GM12878 (cell line): Measurements from ENCODE around the gene MAZ. TPM values are rescaled to one million over a fixed set of nuclear protein-coding genes. Genes with fewer than 3 reads are reported as not detected.

Source experiments
- ATAC-seq: fragments of 200-7000 bp; cut with Tn5 transposase; 3 replicates; pipeline ENCODE4 v1.9.1; 2020; ENCODE audit warnings: mild to moderate bottlenecking, moderate library complexity
- BruUV-seq: library from RNA; stranded (reverse); fragments of 400-500 nt; replicated peaks from 2 replicates; lab custom pipeline; 2021; lab: Mats Ljungman, UMichigan
- CTCF ChIA-PET: fragments of 300-600 bp; sonication (Branson Sonifier 250); formaldehyde crosslinking; extraction: SDS; loops from one replicate; lab custom pipeline; 2021; ENCODE audit warnings: inconsistent platforms; lab: Yijun Ruan, JAX
- POLR2A ChIA-PET: fragments of 350-600 bp; formaldehyde crosslinking; extraction: SDS; loops from one replicate; lab custom pipeline; 2021; ENCODE audit warnings: inconsistent platforms; lab: Charles Lee
- RAD21 ChIA-PET: fragments of 300-600 bp; sonication (Branson Sonifier 250); formaldehyde crosslinking; loops from one replicate; lab custom pipeline; 2023; ENCODE audit warnings: antibody characterized with exemption; ENCODE audit not compliant: unreplicated experiment; lab: Charles Lee
- SMC1A ChIA-PET: fragments of 300-600 bp; sonication (Branson Sonifier 250); formaldehyde crosslinking; loops from one replicate; lab custom pipeline; 2023; ENCODE audit not compliant: unreplicated experiment, uncharacterized antibody; lab: Charles Lee
- DNase-seq: peaks from one replicate; pipeline ENCODE4 v3.0.0-alpha.2; 2011; ENCODE audit warnings: low read depth, low spot score
- FAIRE-seq: peaks from 3 replicates; lab custom pipeline; 2011; peaks lifted over from hg19 to GRCh38; lab: Jason Lieb, UNC
- H2AFZ ChIP-seq: 2 replicates; pipeline ENCODE4 v1.6.0; 2011; ENCODE audit warnings: low read depth, low read length, control low read depth; ENCODE audit not compliant: control insufficient read depth
- H3K27ac ChIP-seq: 2 replicates; pipeline ENCODE4 v1.5.1; 2011; ENCODE audit warnings: control low read depth; ENCODE audit not compliant: control insufficient read depth, insufficient read depth
- H3K27me3 ChIP-seq, 2 experiments: replicated peaks in 1 of 2; 2 replicates each; pipeline versions ENCODE4 v1.6.0 to v1.6.1; 2011; ENCODE audit warnings: low read length in 1 of 2; ENCODE audit not compliant: control insufficient read depth in 2 of 2, insufficient read depth in 2 of 2
- H3K36me3 ChIP-seq, 2 experiments: 2 replicates each; pipeline ENCODE4 v1.5.1; 2011; ENCODE audit warnings: low read length in 1 of 2; ENCODE audit not compliant: control insufficient read depth in 2 of 2, insufficient read depth in 2 of 2
- H3K4me1 ChIP-seq: 2 replicates; pipeline ENCODE4 v1.6.1; 2011; ENCODE audit warnings: mild to moderate bottlenecking, low read length, moderate library complexity, mixed read lengths; ENCODE audit not compliant: control insufficient read depth, insufficient read depth
- H3K4me2 ChIP-seq: 2 replicates; pipeline ENCODE4 v1.6.0; 2011; ENCODE audit warnings: control low read depth; ENCODE audit not compliant: control insufficient read depth, insufficient read depth
- H3K4me3 ChIP-seq: fragments of 200-600 bp; sonication (generic); 2 replicates; pipeline ENCODE4 v1.5.1; 2016
- H3K79me2 ChIP-seq: 2 replicates; pipeline ENCODE4 v1.6.0; 2011; ENCODE audit warnings: low read length; ENCODE audit not compliant: control insufficient read depth, insufficient read depth
- H3K9ac ChIP-seq: 2 replicates; pipeline ENCODE4 v1.8.0; 2011; ENCODE audit warnings: low read length, control low read depth, mixed read lengths; ENCODE audit not compliant: control insufficient read depth, insufficient read depth
- H3K9me3 ChIP-seq: replicated peaks from 3 replicates; pipeline ENCODE4 v1.5.1; 2011; ENCODE audit warnings: mild to moderate bottlenecking, low read length; ENCODE audit not compliant: control insufficient read depth, insufficient read depth
- H4K20me1 ChIP-seq: 2 replicates; pipeline ENCODE4 v1.6.0; 2011; ENCODE audit not compliant: control insufficient read depth, insufficient read depth
- BMI1 ChIP-seq: fragments of 450-650 bp; IDR thresholded peaks from 2 replicates; pipeline ENCODE4 v1.6.1; 2016; ENCODE audit warnings: mild to moderate bottlenecking, moderate library complexity, borderline replicate concordance
- EP300 ChIP-seq, 2 experiments: fragments of 150-350 bp in 1 of 2; IDR thresholded peaks; 2 replicates each; pipeline ENCODE4 v1.6.1; 2011 to 2012; ENCODE audit warnings: low read depth in 2 of 2, low read length in 2 of 2, borderline replicate concordance in 1 of 2, improper control_type of control experiment in 1 of 2, inconsistent platforms in 1 of 2; ENCODE audit not compliant: control insufficient read depth in 1 of 2
- EZH2 ChIP-seq: IDR thresholded peaks from 2 replicates; pipeline ENCODE4 v1.6.1; 2012; ENCODE audit warnings: low read depth, mild to moderate bottlenecking, control low read depth, inconsistent platforms, low read length, borderline replicate concordance; ENCODE audit not compliant: control insufficient read depth
- FOXK2 ChIP-seq: fragments of 450-650 bp; IDR thresholded peaks from 2 replicates; pipeline ENCODE4 v1.6.1; 2017; ENCODE audit warnings: mild to moderate bottlenecking, moderate library complexity
- IKZF2 ChIP-seq, 2 experiments: fragments of 450-650 bp; IDR thresholded peaks; 2 replicates each; pipeline ENCODE4 v1.6.1; 2017; ENCODE audit warnings: mild to moderate bottlenecking in 2 of 2, moderate library complexity in 2 of 2
- KDM1A ChIP-seq: fragments of 200-600 bp; sonication (generic); IDR thresholded peaks from 2 replicates; pipeline ENCODE4 v1.6.1; 2016; ENCODE audit warnings: borderline replicate concordance
- POLR2A ChIP-seq: IDR thresholded peaks from 2 replicates; pipeline ENCODE4 v1.6.1; 2011; ENCODE audit warnings: low read depth, mild to moderate bottlenecking, low read length
- RCOR1 ChIP-seq: conservative IDR thresholded peaks from 2 replicates; pipeline ENCODE4 v1.6.1; 2012; ENCODE audit warnings: low read depth, low read length, improper control_type of control experiment
- SREBF1 ChIP-seq: IDR thresholded peaks from 2 replicates; pipeline ENCODE4 v1.6.1; 2012; ENCODE audit warnings: mild to moderate bottlenecking, low read length
- STAT1 ChIP-seq: fragments of 450-650 bp; conservative IDR thresholded peaks from 2 replicates; pipeline ENCODE4 v1.6.1; 2014; ENCODE audit warnings: antibody characterized with exemption, mild to moderate bottlenecking
- ZNF274 ChIP-seq: IDR thresholded peaks from one replicate; pipeline ENCODE4 v1.8.0; 2011; ENCODE audit not compliant: insufficient read length, insufficient read depth
- WGBS: methylation state at CpG from one replicate; pipeline ENCODE4 v1.1.6; 2016; ENCODE audit warnings: low lambda C conversion rate; ENCODE audit not compliant: insufficient replicate concordance, insufficient coverage; ENCODE audit errors: missing lambda C conversion rate; 5-methylcytosine and 5-hydroxymethylcytosine counted together
- in situ Hi-C: fragments of 300-500 bp; cut with MboI; formaldehyde crosslinking; loops from 9 replicates; pipeline ENCODE4 v1.14.3; 2018; ENCODE audit warnings: mixed read lengths
- intact Hi-C: fragments of 100-400 bp; cut with micrococcal nuclease; formaldehyde crosslinking; loops from one replicate; pipeline ENCODE4 v1.14.2; 2022; ENCODE audit not compliant: unreplicated experiment
- polyA plus RNA-seq, 11 experiments: library from polyadenylated mRNA; depleted of rRNA in 4 of 11; unstranded in 6 of 11; stranded (reverse) in 5 of 11; fragments of >200 nt; fragmentation: Nextera tagmentation in 4 of 11; fragmentation: Illumina TruSeq in 1 of 11; extraction: Ambion mirVana in 4 of 11; extraction: Trizol in 1 of 11; gene quantifications; 1 replicate in 1 of 11; 2 replicates in 10 of 11; pipeline versions ENCODE4 v1.2.1 to v1.2.3, GENCODE V29; 2011 to 2016; ENCODE audit warnings: inconsistent platforms in 2 of 11, missing spikeins in 2 of 11, low read depth in 1 of 11
- total RNA-seq, 4 experiments: library from RNA; depleted of rRNA in 3 of 4; stranded (reverse); fragments of >200 nt in 3 of 4; fragmentation: Illumina TruSeq in 1 of 4; extraction: Trizol in 1 of 4; gene quantifications; 2 replicates each; pipeline versions ENCODE4 v1.2.1 to v1.2.3, GENCODE V29; 2013 to 2021
- TF ChIP-seq, protein P1 (sequence below), 3 experiments: IDR thresholded peaks in 2 of 3; conservative IDR thresholded peaks in 1 of 3; 2 replicates each; pipeline ENCODE4 v1.5.1; 2011; ENCODE audit warnings: low read depth in 3 of 3, low read length in 3 of 3, mild to moderate bottlenecking in 3 of 3, control low read depth in 2 of 3, moderate library complexity in 2 of 3, inconsistent platforms in 1 of 3, mixed read lengths in 1 of 3; ENCODE audit not compliant: control insufficient read depth in 2 of 3, insufficient read depth in 1 of 3; ENCODE audit errors: extremely low read depth in 1 of 3

MAZ gene
- total and polyA plus RNA-seq, 10 of the 15 experiments (the other 5 are each of a cell fraction or from before 2014, with no cell fraction given) = 23.9 to 309 (median 116) TPM

DNA sequence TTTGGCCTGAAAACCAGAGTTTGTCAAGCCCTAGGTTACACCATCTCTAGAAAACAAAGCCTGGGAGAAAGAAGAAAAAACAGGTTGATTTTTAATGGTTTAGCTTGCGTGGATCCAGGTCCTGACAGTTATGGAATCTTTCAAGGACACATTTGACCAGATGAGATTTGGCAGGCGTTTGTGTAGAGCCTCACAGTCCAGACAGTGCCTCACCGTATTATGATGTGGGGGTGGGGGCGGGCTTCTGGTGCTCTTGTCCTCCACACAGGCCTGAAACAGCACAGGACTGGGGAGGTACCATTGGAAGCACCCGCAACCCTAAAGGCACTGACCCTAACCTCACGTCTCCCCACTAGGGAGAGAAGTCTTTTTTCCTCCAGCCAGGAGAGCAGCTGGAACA, 33.5 kb downstream of the MAZ start:
- ChIA-PET POLR2A (interaction anchor here (0.7 kb wide), 2 partner anchors 21 to 112 kb away, joined by 4 read pairs; no protein-coding TSS in a partner anchor), SMC1A (no interaction called here), CTCF (no interaction called here), RAD21 (interaction anchor here (0.7 kb wide), 1 partner anchor 8 kb away, joined by 4 read pairs; no protein-coding TSS in a partner anchor)
- DNase-seq (no peak), FAIRE-seq (no peak), ATAC-seq (no peak)
- Histone ChIP-seq H4K20me1 (no peaks in the 10 kb centered on the region), H3K36me3 (peaks cover 6 to 8% of the 10 kb centered on the region in 2 experiments; a peak in 3 of 4 replicates), H3K9me3 (no peaks in the 10 kb centered on the region), H3K4me3 (no peak overlapping the region), H3K27ac (no peak overlapping the region), H3K9ac (no peak overlapping the region), H2AFZ (no peak overlapping the region), H3K79me2 (no peaks in the 10 kb centered on the region), H3K4me2 (no peak overlapping the region), H3K4me1 (no peaks in the 10 kb centered on the region), H3K27me3 (no peaks in the 10 kb centered on the region)
- in situ Hi-C loops (no loop called here), intact Hi-C loops (no loop called here)
- TF ChIP-seq SREBF1 = no peak
- TF ChIP-seq, protein P1, sequence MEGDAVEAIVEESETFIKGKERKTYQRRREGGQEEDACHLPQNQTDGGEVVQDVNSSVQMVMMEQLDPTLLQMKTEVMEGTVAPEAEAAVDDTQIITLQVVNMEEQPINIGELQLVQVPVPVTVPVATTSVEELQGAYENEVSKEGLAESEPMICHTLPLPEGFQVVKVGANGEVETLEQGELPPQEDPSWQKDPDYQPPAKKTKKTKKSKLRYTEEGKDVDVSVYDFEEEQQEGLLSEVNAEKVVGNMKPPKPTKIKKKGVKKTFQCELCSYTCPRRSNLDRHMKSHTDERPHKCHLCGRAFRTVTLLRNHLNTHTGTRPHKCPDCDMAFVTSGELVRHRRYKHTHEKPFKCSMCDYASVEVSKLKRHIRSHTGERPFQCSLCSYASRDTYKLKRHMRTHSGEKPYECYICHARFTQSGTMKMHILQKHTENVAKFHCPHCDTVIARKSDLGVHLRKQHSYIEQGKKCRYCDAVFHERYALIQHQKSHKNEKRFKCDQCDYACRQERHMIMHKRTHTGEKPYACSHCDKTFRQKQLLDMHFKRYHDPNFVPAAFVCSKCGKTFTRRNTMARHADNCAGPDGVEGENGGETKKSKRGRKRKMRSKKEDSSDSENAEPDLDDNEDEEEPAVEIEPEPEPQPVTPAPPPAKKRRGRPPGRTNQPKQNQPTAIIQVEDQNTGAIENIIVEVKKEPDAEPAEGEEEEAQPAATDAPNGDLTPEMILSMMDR (IDR thresholded peaks at IDR 0.05 in 2 of 3, conservative IDR thresholded peaks at IDR 0.05 in 1 of 3; ENCODE audit: control insufficient read depth in 2 of 3, extremely low read depth in 1 of 3, insufficient read depth in 1 of 3, low read depth in 3 of 3, low read length in 3 of 3) = no peak
- no peak for TF ChIP-seq RCOR1
- WGBS = 95% methylated on average over 6 of the region's 6 CpGs
- no TSS peak for BruUV-seq

DNA sequence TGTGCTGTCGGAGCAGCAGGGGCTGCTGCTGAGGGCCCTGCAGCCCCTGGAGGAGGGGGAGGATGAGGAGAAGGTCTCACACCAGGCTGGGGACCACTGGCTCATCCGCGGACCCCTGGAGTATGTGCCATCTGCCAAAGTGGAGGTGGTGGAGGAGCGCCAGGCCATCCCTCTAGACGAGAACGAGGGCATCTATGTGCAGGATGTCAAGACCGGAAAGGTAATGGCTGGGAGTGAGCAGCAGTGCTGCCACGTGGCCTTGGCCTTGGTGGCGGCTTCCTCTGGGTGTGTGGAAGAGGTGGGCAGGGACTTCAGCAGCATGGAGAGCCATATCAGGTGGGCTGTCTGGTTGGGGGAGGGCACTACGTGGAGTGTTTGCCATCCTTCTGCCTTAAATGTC, 33.9 kb downstream of the MAZ start:
- H3K27ac ChIP-seq = no peak overlapping the region
- CTCF ChIA-PET = no interaction called here
- H4K20me1 ChIP-seq = no peaks in the 10 kb centered on the region
- no peaks in the 10 kb centered on the region for H3K9me3 ChIP-seq
- SMC1A ChIA-PET = no interaction called here
- 82% methylated on average over 10 of the region's 10 CpGs for WGBS
- H2AFZ ChIP-seq = no peak overlapping the region
- H3K4me3 ChIP-seq = no peak overlapping the region
- TF ChIP-seq IKZF2 (IDR thresholded peaks at IDR 0.05) (no peak), ZNF274 (no peak), EZH2 (no peak), EP300 (IDR thresholded peaks at IDR 0.05; ENCODE audit: borderline replicate concordance in 1 of 2, control insufficient read depth in 1 of 2, low read depth in 2 of 2, low read length in 2 of 2) (no peak), POLR2A (0 out of 2 replicates have a peak, but pooled peaks have one; percentile 14), STAT1 (no peak), FOXK2 (no peak), BMI1 (no peak), KDM1A (no peak)
- H3K9ac ChIP-seq = no peak overlapping the region
- FAIRE-seq (no peak), DNase-seq (no peak), ATAC-seq (no peak)
- H3K79me2 ChIP-seq = no peaks in the 10 kb centered on the region
- intact Hi-C loops = no loop called here
- BruUV-seq = no TSS peak
- peaks cover 3 to 8% of the 10 kb centered on the region in 2 experiments; a peak in 3 of 4 replicates for H3K36me3 ChIP-seq
- no peaks in the 10 kb centered on the region for H3K4me1 ChIP-seq
- POLR2A ChIA-PET = interaction anchor here (0.7 kb wide), 2 partner anchors 21 to 111 kb away, joined by 4 read pairs; no protein-coding TSS in a partner anchor
- RAD21 ChIA-PET = interaction anchor here (0.7 kb wide), 1 partner anchor 7 kb away, joined by 4 read pairs; no protein-coding TSS in a partner anchor
- H3K27me3 ChIP-seq = no peaks in the 10 kb centered on the region
- no peak overlapping the region for H3K4me2 ChIP-seq
- in situ Hi-C loops = no loop called here
